HFF-Myc (cell line): ENCODE measurements around the gene C1orf74.

Experiments
- DNase-seq: peaks from one replicate; pipeline ENCODE4 v3.0.0-alpha.2; 2011; ENCODE audit warnings: low read depth; ENCODE audit errors: extremely low read depth
- H3K4me3 ChIP-seq: replicated peaks from 2 replicates; pipeline ENCODE4 v1.5.1; 2011; ENCODE audit warnings: low read depth, mild to moderate bottlenecking, control low read depth, low read length
- TF ChIP-seq, protein P1 (sequence below): IDR thresholded peaks from 2 replicates; pipeline ENCODE4 v1.5.1; 2012; ENCODE audit warnings: mild to moderate bottlenecking, low read depth, low read length, control low read depth; ENCODE audit errors: missing control alignments

C1orf74 gene

DNA sequence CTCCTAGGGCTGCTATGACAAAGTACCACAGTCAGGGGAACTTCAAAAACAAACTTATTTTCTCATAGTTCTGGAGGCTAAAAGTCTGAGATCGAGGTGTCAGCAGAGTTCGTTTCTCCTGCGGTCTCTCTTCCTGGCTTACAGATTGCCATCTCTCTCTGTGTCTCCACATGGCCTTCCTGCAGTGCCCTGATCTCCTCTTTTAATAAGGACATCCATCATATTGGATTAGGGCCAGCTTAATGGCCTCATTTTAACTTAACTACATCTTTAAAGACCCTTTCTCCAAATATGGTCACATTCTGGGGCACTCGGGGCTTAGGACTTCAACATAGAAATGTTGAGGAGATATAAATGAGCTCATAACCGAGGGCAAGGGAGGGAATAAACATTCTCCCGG, 12.2 kb downstream of the C1orf74 start:
- H3K4me3 ChIP-seq = no peak overlapping the region
- TF ChIP-seq, protein P1, sequence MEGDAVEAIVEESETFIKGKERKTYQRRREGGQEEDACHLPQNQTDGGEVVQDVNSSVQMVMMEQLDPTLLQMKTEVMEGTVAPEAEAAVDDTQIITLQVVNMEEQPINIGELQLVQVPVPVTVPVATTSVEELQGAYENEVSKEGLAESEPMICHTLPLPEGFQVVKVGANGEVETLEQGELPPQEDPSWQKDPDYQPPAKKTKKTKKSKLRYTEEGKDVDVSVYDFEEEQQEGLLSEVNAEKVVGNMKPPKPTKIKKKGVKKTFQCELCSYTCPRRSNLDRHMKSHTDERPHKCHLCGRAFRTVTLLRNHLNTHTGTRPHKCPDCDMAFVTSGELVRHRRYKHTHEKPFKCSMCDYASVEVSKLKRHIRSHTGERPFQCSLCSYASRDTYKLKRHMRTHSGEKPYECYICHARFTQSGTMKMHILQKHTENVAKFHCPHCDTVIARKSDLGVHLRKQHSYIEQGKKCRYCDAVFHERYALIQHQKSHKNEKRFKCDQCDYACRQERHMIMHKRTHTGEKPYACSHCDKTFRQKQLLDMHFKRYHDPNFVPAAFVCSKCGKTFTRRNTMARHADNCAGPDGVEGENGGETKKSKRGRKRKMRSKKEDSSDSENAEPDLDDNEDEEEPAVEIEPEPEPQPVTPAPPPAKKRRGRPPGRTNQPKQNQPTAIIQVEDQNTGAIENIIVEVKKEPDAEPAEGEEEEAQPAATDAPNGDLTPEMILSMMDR = no peak
- DNase-seq = no peak

DNA sequence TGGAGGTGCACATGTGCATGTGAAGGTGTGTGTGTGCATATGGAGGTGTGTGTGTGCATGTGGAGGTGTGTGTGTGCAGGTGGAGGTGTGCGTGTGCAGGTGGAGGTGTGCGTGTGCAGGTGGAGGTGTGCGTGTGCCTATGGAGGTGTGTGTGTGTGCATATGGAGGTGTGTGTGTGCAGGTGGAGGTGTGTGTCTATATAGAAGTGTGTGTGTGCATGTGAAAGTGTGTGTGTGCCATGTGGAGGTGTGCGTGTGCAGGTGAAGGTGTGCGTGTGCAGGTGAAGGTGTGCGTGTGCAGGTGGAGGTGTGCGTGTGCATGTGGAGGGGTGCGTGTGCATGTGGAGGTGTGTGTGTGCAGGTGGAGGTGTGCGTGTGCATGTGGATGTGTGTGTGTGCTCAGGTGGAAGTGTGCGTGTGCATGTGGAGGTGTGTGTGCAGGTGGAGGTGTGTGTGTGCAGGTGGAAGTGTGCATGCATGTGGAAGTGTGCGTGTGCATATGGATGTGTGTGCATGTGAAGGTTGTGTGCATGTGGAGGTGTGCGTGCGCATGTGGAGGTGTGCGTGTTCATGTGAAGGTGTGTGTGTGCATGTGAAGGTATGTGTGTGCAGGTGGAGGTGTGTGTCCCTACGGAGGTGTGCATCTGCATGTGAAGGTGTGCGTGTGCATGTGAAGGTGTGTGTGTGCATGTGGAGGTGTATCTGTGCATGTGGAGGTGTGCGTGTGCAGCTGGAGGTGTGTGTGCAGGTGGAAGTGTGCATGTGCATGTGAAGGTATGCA, 13.5 kb downstream of the C1orf74 start:
- TF ChIP-seq, protein P1 = no peak
- no peak for DNase-seq
- H3K4me3 ChIP-seq = no peak overlapping the region

DNA sequence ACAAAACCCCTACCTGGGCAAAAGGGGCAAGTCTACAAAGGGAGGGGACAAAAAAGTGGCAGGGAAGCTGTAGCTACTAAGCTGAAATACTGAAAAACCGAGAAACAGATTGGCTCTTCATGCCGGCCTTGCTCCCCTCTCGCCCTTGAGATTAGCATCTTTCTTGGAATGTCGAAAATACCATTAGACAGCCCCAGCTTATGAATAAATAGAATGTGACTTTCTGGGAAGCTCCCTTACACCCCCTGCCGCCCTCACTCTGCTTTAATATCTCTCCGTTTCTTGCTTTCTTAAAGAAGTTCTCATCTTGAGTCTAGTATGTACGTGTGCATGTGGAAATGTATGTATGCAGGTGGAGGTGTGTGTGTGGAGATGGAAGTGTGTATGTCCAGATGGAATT, 14.4 kb downstream of the C1orf74 start:
- TF ChIP-seq, protein P1 = no peak
- no peak overlapping the region for H3K4me3 ChIP-seq
- DNase-seq = no peak

DNA sequence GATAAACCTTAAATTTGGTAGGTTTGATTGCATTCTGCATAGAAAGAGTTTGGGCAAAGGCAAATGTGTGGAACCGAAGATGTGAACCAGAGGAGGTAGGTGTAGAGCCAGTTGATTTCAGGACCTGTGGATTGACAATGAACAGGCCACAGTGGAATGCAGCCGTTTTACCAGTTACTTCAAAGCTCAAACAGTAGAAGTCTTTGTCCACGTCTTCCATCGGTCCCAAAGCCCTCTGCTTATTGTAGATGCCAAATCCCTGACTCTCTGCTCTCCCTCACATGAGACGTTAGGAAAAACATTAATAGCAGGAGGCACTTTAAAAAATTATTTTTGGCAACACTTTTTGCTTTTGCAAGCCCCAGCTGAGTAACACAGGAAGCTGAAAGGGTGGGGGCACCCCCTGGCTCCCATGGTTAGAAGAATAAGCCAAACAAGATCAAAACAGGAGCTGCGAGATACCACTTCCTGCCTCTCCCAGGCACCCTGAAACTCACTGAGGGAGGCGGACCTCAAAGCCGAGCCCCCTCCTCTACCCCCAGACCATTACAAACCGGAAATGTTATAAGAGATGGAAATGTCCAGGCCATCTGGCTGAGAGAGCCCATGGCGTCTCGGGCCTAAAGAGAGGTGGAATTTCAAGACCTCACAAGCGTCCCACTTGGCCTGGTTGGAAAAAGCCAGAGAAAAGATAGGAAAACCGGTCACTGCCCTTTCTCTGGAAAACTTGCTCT, 15.0 kb downstream of the C1orf74 start:
- no peak overlapping the region for H3K4me3 ChIP-seq
- peak; percentile 26 for DNase-seq
- TF ChIP-seq, protein P1 = no peak

DNA sequence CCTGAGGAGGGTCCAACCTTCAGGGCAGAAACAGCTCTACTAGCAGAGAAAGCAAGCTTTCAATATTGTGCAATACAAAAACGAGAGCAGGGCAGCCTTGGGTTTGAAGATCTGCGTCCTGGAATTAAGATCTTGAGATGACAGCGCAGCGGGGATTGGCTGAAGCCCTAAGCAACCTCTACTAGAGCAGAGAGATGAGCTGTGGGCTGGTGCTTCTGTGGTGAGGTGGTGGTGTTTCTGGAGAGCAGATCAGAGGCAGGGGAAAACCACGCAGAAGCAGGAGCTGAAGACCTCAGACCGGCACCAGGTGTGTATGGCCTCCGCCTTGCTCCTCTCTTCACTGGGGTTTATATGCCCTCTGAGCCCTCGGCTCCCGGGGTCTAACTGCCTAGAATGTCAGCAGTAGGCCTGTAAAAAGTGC, 16.0 kb downstream of the C1orf74 start:
- H3K4me3 ChIP-seq = no peak overlapping the region
- TF ChIP-seq, protein P1 = no peak
- DNase-seq = no peak

DNA sequence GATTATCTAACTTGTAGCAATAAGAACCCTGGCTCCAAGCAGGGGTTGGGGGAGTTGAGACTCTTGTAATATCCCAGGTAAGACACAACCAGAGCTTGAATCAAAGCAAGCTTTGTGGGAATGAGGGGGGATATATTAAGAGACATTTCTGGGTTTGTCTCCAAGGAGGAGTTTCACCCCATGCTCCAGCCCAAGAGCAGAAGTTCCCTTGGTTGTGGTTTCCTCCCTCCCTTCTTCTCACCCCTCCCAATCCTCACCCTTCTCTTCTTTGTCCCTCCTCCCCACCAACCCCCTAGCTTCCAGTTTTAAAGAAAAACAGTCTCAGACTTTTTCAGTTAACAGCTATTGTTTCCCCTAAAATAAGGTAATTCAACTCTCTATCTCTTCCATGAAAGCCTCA, 16.7 kb downstream of the C1orf74 start:
- DNase-seq = no peak
- H3K4me3 ChIP-seq = no peak overlapping the region
- TF ChIP-seq, protein P1 = no peak
